H9 (cell line): ENCODE measurements around the gene PSMD7. TPM values are rescaled to one million over a fixed set of nuclear protein-coding genes. Genes with fewer than 3 reads are reported as not detected.

ENCODE experiments used
- DNase-seq: peaks from one replicate; pipeline ENCODE4 v3.0.0-alpha.2; 2017
- H2AFZ ChIP-seq: one replicate; pipeline ENCODE4 v1.6.1; 2013; ENCODE audit warnings: mild to moderate bottlenecking, low read length, control low read depth, moderate library complexity
- H2AK5ac ChIP-seq: 2 replicates; pipeline ENCODE4 v1.6.1; 2013; ENCODE audit warnings: low read length, control low read depth, mixed read lengths; ENCODE audit not compliant: insufficient read length
- H2BK120ac ChIP-seq: one replicate; pipeline ENCODE4 v1.6.1; 2013; ENCODE audit warnings: low read depth, mild to moderate bottlenecking, low read length, control low read depth, inconsistent platforms; ENCODE audit not compliant: poor library complexity, severe bottlenecking
- H2BK12ac ChIP-seq: 2 replicates; pipeline ENCODE4 v1.6.1; 2013; ENCODE audit warnings: low read length, control low read depth, mixed read lengths, low read depth; ENCODE audit not compliant: insufficient read length
- H2BK15ac ChIP-seq: 2 replicates; pipeline ENCODE4 v1.6.1; 2013; ENCODE audit warnings: low read depth, low read length, control low read depth
- H2BK20ac ChIP-seq: one replicate; pipeline ENCODE4 v1.6.1; 2013; ENCODE audit warnings: low read depth, mild to moderate bottlenecking, low read length, control low read depth, inconsistent platforms; ENCODE audit not compliant: poor library complexity, severe bottlenecking
- H2BK5ac ChIP-seq: 2 replicates; pipeline ENCODE4 v1.6.1; 2013; ENCODE audit warnings: low read length, control low read depth, mixed read lengths; ENCODE audit not compliant: insufficient read length
- H3K14ac ChIP-seq: 2 replicates; pipeline ENCODE4 v1.6.1; 2013; ENCODE audit warnings: low read length, control low read depth; ENCODE audit not compliant: insufficient read depth
- H3K18ac ChIP-seq: 2 replicates; pipeline ENCODE4 v1.6.1; 2013; ENCODE audit warnings: low read depth, mild to moderate bottlenecking, mixed read lengths, low read length, control low read depth; ENCODE audit not compliant: insufficient read length
- H3K23ac ChIP-seq: 2 replicates; pipeline ENCODE4 v1.6.1; 2013; ENCODE audit warnings: low read length, control low read depth, mixed read lengths, low read depth; ENCODE audit not compliant: insufficient read length
- H3K23me2 ChIP-seq: 2 replicates; pipeline ENCODE4 v1.6.1; 2013; ENCODE audit warnings: low read depth, mild to moderate bottlenecking, mixed read lengths, low read length, control low read depth; ENCODE audit not compliant: insufficient read length, poor library complexity, severe bottlenecking
- H3K27ac ChIP-seq: 2 replicates; pipeline ENCODE4 v1.5.1; 2013; ENCODE audit warnings: low read length, control low read depth, mixed read lengths, low read depth; ENCODE audit not compliant: insufficient read length
- H3K27me3 ChIP-seq: 2 replicates; pipeline ENCODE4 v1.6.1; 2013; ENCODE audit warnings: low read length, control low read depth, inconsistent platforms; ENCODE audit not compliant: insufficient read depth
- H3K4ac ChIP-seq: 2 replicates; pipeline ENCODE4 v1.6.1; 2013; ENCODE audit warnings: low read depth, mild to moderate bottlenecking, control low read depth, inconsistent platforms, low read length, moderate library complexity
- H3K4me1 ChIP-seq: 2 replicates; pipeline ENCODE4 v1.6.1; 2013; ENCODE audit warnings: low read length, control low read depth, inconsistent platforms; ENCODE audit not compliant: insufficient read depth
- H3K4me2 ChIP-seq: 2 replicates; pipeline ENCODE4 v1.6.1; 2013; ENCODE audit warnings: low read length, control low read depth, mixed read lengths; ENCODE audit not compliant: insufficient read length, insufficient read depth
- H3K56ac ChIP-seq: 2 replicates; pipeline ENCODE4 v1.6.1; 2013; ENCODE audit warnings: low read depth, mild to moderate bottlenecking, mixed read lengths, low read length, control low read depth; ENCODE audit not compliant: insufficient read length
- H3K79me1 ChIP-seq: 2 replicates; pipeline ENCODE4 v1.6.1; 2013; ENCODE audit warnings: low read depth, mild to moderate bottlenecking, moderate library complexity, low read length, control low read depth, inconsistent platforms; ENCODE audit not compliant: insufficient read depth, poor library complexity, severe bottlenecking
- H3K79me2 ChIP-seq: 2 replicates; pipeline ENCODE4 v1.6.1; 2013; ENCODE audit warnings: low read length, control low read depth, inconsistent platforms; ENCODE audit not compliant: insufficient read depth
- H3K9ac ChIP-seq: 2 replicates; pipeline ENCODE4 v1.6.1; 2013; ENCODE audit warnings: low read length, control low read depth, mixed read lengths; ENCODE audit not compliant: insufficient read length; ENCODE audit errors: extremely low read depth
- H3K9me3 ChIP-seq: one replicate; pipeline ENCODE4 v1.6.1; 2013; ENCODE audit warnings: low read depth, low read length, inconsistent platforms; ENCODE audit not compliant: control insufficient read depth
- H3T11ph ChIP-seq: one replicate; pipeline ENCODE4 v1.6.1; 2013; ENCODE audit warnings: mild to moderate bottlenecking, low read length, control low read depth, inconsistent platforms
- H4K20me1 ChIP-seq: one replicate; pipeline ENCODE4 v1.6.1; 2013; ENCODE audit not compliant: control insufficient read depth, insufficient read length, insufficient read depth
- H4K5ac ChIP-seq: 2 replicates; pipeline ENCODE4 v1.6.1; 2013; ENCODE audit warnings: low read depth, mild to moderate bottlenecking, mixed read lengths, low read length, control low read depth; ENCODE audit not compliant: insufficient read length
- H4K8ac ChIP-seq: replicated peaks from 2 replicates; pipeline ENCODE4 v1.6.1; 2013; ENCODE audit warnings: low read length, control low read depth, mixed read lengths, low read depth; ENCODE audit not compliant: insufficient read length
- H4K91ac ChIP-seq: 2 replicates; pipeline ENCODE4 v1.6.1; 2013; ENCODE audit warnings: low read depth, mild to moderate bottlenecking, moderate library complexity, mixed read lengths, low read length, control low read depth; ENCODE audit not compliant: insufficient read length
- H3K27ac Mint-ChIP-seq, 3 experiments: 2 replicates in 2 of 3; 3 replicates in 1 of 3; pipeline ENCODE4 v1.8.0; 2020 to 2021; ENCODE audit warnings: mixed read lengths in 3 of 3, mild to moderate bottlenecking in 1 of 3, moderate library complexity in 1 of 3
- H3K27me3 Mint-ChIP-seq: 2 replicates; pipeline ENCODE4 v1.8.0; 2021; ENCODE audit warnings: low read depth, mild to moderate bottlenecking, moderate library complexity, mixed read lengths
- H3K36me3 Mint-ChIP-seq, 3 experiments: 2 replicates in 2 of 3; 3 replicates in 1 of 3; pipeline ENCODE4 v1.8.0; 2020 to 2021; ENCODE audit warnings: low read depth in 3 of 3, mixed read lengths in 3 of 3; ENCODE audit not compliant: insufficient read depth in 1 of 3
- H3K4me1 Mint-ChIP-seq, 2 experiments: 2 replicates each; pipeline ENCODE4 v1.8.0; 2020; ENCODE audit warnings: mixed read lengths in 2 of 2
- H3K4me3 Mint-ChIP-seq, 2 experiments: 2 replicates in 1 of 2; 3 replicates in 1 of 2; pipeline ENCODE4 v1.8.0; 2020 to 2021; ENCODE audit warnings: mild to moderate bottlenecking in 2 of 2, mixed read lengths in 2 of 2, moderate library complexity in 1 of 2
- H3K9me3 Mint-ChIP-seq, 2 experiments: 2 replicates in 1 of 2; 3 replicates in 1 of 2; pipeline ENCODE4 v1.8.0; 2020; ENCODE audit warnings: mild to moderate bottlenecking in 2 of 2, mixed read lengths in 2 of 2, moderate library complexity in 1 of 2
- CTCF ChIP-seq: fragments of 200-600 bp; sonication (generic); conservative IDR thresholded peaks from 3 replicates; pipeline ENCODE4 v1.8.0; 2021; ENCODE audit warnings: antibody characterized with exemption, mild to moderate bottlenecking
- WGBS: extraction: QIAGEN DNeasy Blood & Tissue Kit; methylation state at CpG from one replicate; pipeline ENCODE4 v1.1.7; 2013; ENCODE audit warnings: missing lambda C conversion rate, low lambda C conversion rate, mixed read lengths; ENCODE audit not compliant: insufficient read length; ENCODE audit errors: extremely low coverage; 5-methylcytosine and 5-hydroxymethylcytosine counted together
- total RNA-seq: library from RNA; stranded (reverse); gene quantifications from 2 replicates; pipeline ENCODE4 v1.2.1, GENCODE V29; 2021

Gene PSMD7
- total RNA-seq, 1 experiment from 2014 or later = 140 TPM

- DNase-seq = no peak
- H3K27me3 Mint-ChIP-seq = no peaks in the 10 kb centered on the region; the same call in 1 of the 2 replicates
- Histone ChIP-seq H3K4ac (no peak overlapping the region), H3K79me2 (no peaks in the 10 kb centered on the region), H3K9me3 (no peaks in the 10 kb centered on the region), H2BK15ac (no peak overlapping the region), H3K56ac (no peak overlapping the region), H3K23ac (no peak overlapping the region), H2AFZ (no peak overlapping the region), H4K8ac (no peak overlapping the region), H2BK120ac (no peak overlapping the region), H2BK5ac (no peak overlapping the region), H4K20me1 (no peaks in the 10 kb centered on the region), H3K9ac (no peak overlapping the region), H3K4me1 (no peaks in the 10 kb centered on the region), H2AK5ac (no peak overlapping the region), H4K91ac (no peak overlapping the region), H4K5ac (no peak overlapping the region), H3K27me3 (no peaks in the 10 kb centered on the region), H3K27ac (no peak overlapping the region), H3K4me2 (no peak overlapping the region), H3T11ph (no peak overlapping the region), H3K79me1 (no peaks in the 10 kb centered on the region), H2BK20ac (no peak overlapping the region), H3K23me2 (no peaks in the 10 kb centered on the region), H3K18ac (no peak overlapping the region), H3K14ac (peak overlapping the region; percentile 27; the same call in 1 of the 2 replicates), H2BK12ac (no peak overlapping the region)
- H3K4me3 Mint-ChIP-seq = no peak overlapping the region
- no CpG with 5 or more reads among the region's 6 CpGs for WGBS
- H3K9me3 Mint-ChIP-seq = no peaks in the 10 kb centered on the region
- peaks cover 0 to 17% (median 5%) of the 10 kb centered on the region in 3 experiments; a peak in 6 of 7 replicates for H3K36me3 Mint-ChIP-seq
- peaks cover 0 to 4% of the 10 kb centered on the region in 2 experiments; a peak in 1 of 4 replicates for H3K4me1 Mint-ChIP-seq
- TF ChIP-seq CTCF = no peak
- no peak overlapping the region for H3K27ac Mint-ChIP-seq
Observed at GRCh38 chr16:74320707-74321106, 24.1 kb downstream of the PSMD7 start.
